ENCODE measurements around the gene CD160. TPM values are rescaled to one million over a fixed set of nuclear protein-coding genes. Genes with fewer than 3 reads are reported as not detected.

CD160 gene
- total and polyA plus RNA-seq, 2 of the 4 experiments (the other 2 are of a cell fraction): not detected

Other genes starting within 250 kb of the CD160 start
- 29.0 and 32.8 TPM in 2 replicates for gene GPR89A, start 111.5 kb upstream of the CD160 start, total RNA-seq (2012; rRNA removed)
- 11.8 and 13.5 TPM in 2 replicates for gene GPR89A, start 111.5 kb upstream of the CD160 start, polyA plus RNA-seq (2012; rRNA removed)
- 1.4 and 1.7 TPM in 2 replicates for gene PDZK1, start 12.1 kb upstream of the CD160 start, total RNA-seq (2012; rRNA removed)
- gene PDZK1, start 12.1 kb upstream of the CD160 start, polyA plus RNA-seq (2012; rRNA removed): 1.6 and 2.1 TPM in 2 replicates
- gene RNF115, start 104.6 kb downstream of the CD160 start, total RNA-seq (2012; rRNA removed): 22.5 and 22.9 TPM in 2 replicates
- gene RNF115, start 104.6 kb downstream of the CD160 start, polyA plus RNA-seq (2012; rRNA removed): 11.5 and 13.5 TPM in 2 replicates
- gene POLR3C, start 104.7 kb downstream of the CD160 start, total RNA-seq (2012; rRNA removed): 69.4 and 94.1 TPM in 2 replicates
- 47.0 and 49.4 TPM in 2 replicates for gene POLR3C, start 104.7 kb downstream of the CD160 start, polyA plus RNA-seq (2012; rRNA removed)
- gene NUDT17, start 126.1 kb downstream of the CD160 start, total RNA-seq (2012; rRNA removed): 2.3 and 2.8 TPM in 2 replicates
- gene NUDT17, start 126.1 kb downstream of the CD160 start, polyA plus RNA-seq (2012; rRNA removed): 1.6 and 2.8 TPM in 2 replicates
- 10.8 and 11.1 TPM in 2 replicates for gene PIAS3, start 139.6 kb downstream of the CD160 start, total RNA-seq (2012; rRNA removed)
- gene PIAS3, start 139.6 kb downstream of the CD160 start, polyA plus RNA-seq (2012; rRNA removed): 52.9 and 53.7 TPM in 2 replicates
- 0.90 and 1.1 TPM in 2 replicates for gene ANKRD35, start 166.4 kb downstream of the CD160 start, total RNA-seq (2012; rRNA removed)
- gene ANKRD35, start 166.4 kb downstream of the CD160 start, polyA plus RNA-seq (2012; rRNA removed): 2.4 TPM in 2 replicates
- 0.83 and 0.90 TPM in 2 replicates for gene ITGA10, start 190.6 kb downstream of the CD160 start, total RNA-seq (2012; rRNA removed)
- 1.3 TPM in 2 replicates for gene ITGA10, start 190.6 kb downstream of the CD160 start, polyA plus RNA-seq (2012; rRNA removed)
- 15.4 and 19.7 TPM in 2 replicates for gene PEX11B, start 199.2 kb downstream of the CD160 start, total RNA-seq (2012; rRNA removed)
- gene PEX11B, start 199.2 kb downstream of the CD160 start, polyA plus RNA-seq (2012; rRNA removed): 22.5 and 24.3 TPM in 2 replicates
- gene RBM8A, start 208.0 kb downstream of the CD160 start, total RNA-seq (2012; rRNA removed): 94.1 and 228 TPM in 2 replicates
- 203 and 251 TPM in 2 replicates for gene RBM8A, start 208.0 kb downstream of the CD160 start, polyA plus RNA-seq (2012; rRNA removed)
- 14.7 and 18.3 TPM in 2 replicates for gene LIX1L, start 238.5 kb downstream of the CD160 start, total RNA-seq (2012; rRNA removed)
- gene LIX1L, start 238.5 kb downstream of the CD160 start, polyA plus RNA-seq (2012; rRNA removed): 26.9 and 28.8 TPM in 2 replicates
- gene ANKRD34A, start 245.1 kb downstream of the CD160 start, total RNA-seq (2012; rRNA removed): 0.56 and 0.90 TPM in 2 replicates
- gene ANKRD34A, start 245.1 kb downstream of the CD160 start, polyA plus RNA-seq (2012; rRNA removed): 1.9 and 2.3 TPM in 2 replicates
- gene POLR3GL, start 245.2 kb downstream of the CD160 start, total RNA-seq (2012; rRNA removed): 7.9 and 10.3 TPM in 2 replicates
- gene POLR3GL, start 245.2 kb downstream of the CD160 start, polyA plus RNA-seq (2012; rRNA removed): 15.3 and 16.3 TPM in 2 replicates